ENCODE results near the gene OR14J1. TPM values are rescaled to one million over a fixed set of nuclear protein-coding genes. Genes with fewer than 3 reads are reported as not detected.
"Not testable (repeated sequence)": the region's sequence is repeated elsewhere in the genome, so short reads cannot be mapped to it uniquely, and the experiment has no call there.

Gene OR14J1
- total and polyA plus RNA-seq, 2 experiments from 2014 or later, result not detected

DNA sequence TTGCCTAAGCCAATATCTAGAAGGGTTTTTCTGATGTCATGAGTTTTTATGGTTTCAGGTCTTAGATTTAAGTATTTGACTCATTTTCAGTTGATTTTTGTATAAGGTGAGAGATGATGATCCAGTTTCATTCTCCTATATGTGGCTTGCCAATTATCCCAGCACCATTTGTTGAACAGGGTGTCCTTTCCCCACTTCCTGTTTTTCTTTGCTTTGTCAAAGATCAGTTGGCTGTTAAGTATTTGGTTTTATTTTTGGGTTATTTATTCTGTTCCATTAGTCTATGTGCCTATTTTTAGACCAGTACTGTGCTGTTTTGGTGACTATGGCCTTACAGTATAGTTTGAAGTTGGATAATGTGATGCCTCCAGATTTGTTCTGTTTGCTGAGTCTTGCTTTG lies 21.8 kb downstream of the OR14J1 start:
- not testable (repeated sequence) for H3K9me2 ChIP-seq (ENCODE audit: insufficient read depth); H3K36me3 Mint-ChIP-seq (ENCODE audit: low read depth); H3K4me3 Mint-ChIP-seq; H3K4me1 ChIP-seq (ENCODE audit: insufficient read depth); H3K79me2 ChIP-seq (replicated peaks; ENCODE audit: insufficient read depth); H4K20me1 ChIP-seq (replicated peaks; ENCODE audit: insufficient read depth); DNase-seq (ENCODE audit: low spot score); H3K27ac Mint-ChIP-seq; ATAC-seq; H3K27me3 ChIP-seq (ENCODE audit: insufficient read depth); H3K9me3 Mint-ChIP-seq; H3K27ac ChIP-seq (ENCODE audit: low read depth); H3K4me3 ChIP-seq; H3K27me3 Mint-ChIP-seq (ENCODE audit: insufficient read depth, low read depth, poor library complexity); H3K4me1 Mint-ChIP-seq; H3F3A ChIP-seq (replicated peaks; ENCODE audit: low read depth); H3K36me3 ChIP-seq (ENCODE audit: insufficient read depth); H3K4me2 ChIP-seq
- H2AFZ ChIP-seq, result 0 out of 2 replicates have a peak overlapping the region, but pooled peaks have one; percentile 36

DNA sequence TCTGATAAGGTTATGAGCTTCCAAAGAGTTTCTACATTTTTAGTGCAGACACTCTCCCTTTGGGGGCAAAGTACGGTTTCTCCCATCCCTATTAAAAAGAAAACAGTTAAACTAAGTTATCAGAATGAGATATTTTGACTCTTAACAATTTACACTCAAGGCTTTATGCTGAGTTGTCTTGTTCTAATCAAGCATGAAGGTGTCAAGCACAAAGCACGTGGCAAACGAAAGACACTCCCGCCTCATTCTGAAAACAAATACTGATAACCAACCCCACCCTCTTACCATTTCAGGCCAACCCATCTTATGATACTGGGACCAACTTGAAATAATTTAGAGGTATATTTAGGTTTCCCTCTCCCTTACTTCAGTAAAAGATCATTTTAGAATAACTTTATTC lies 24.3 kb downstream of the OR14J1 start:
- Mint-ChIP-seq H3K9me3 (no peaks in the 10 kb centered on the region), H3K36me3 (ENCODE audit: low read depth) (no peaks in the 10 kb centered on the region), H3K4me1 (no peaks in the 10 kb centered on the region), H3K27ac (no peak overlapping the region), H3K4me3 (no peak overlapping the region), H3K27me3 (ENCODE audit: insufficient read depth, low read depth, poor library complexity) (no peaks in the 10 kb centered on the region)
- no peaks in the 10 kb centered on the region for H3F3A ChIP-seq (replicated peaks; ENCODE audit: low read depth)
- H3K9me2 ChIP-seq (ENCODE audit: insufficient read depth), result no peaks in the 10 kb centered on the region; the same call in 1 of the 2 replicates
- no peak for DNase-seq (ENCODE audit: low spot score)
- no peaks in the 10 kb centered on the region for H4K20me1 ChIP-seq (replicated peaks; ENCODE audit: insufficient read depth)
- H2AFZ ChIP-seq, result no peak overlapping the region
- H3K4me1 ChIP-seq (ENCODE audit: insufficient read depth), result no peaks in the 10 kb centered on the region
- H3K27ac ChIP-seq (ENCODE audit: low read depth), result no peak overlapping the region
- no peaks in the 10 kb centered on the region for H3K79me2 ChIP-seq (replicated peaks; ENCODE audit: insufficient read depth)
- no peaks in the 10 kb centered on the region for H3K27me3 ChIP-seq (ENCODE audit: insufficient read depth)
- H3K36me3 ChIP-seq (ENCODE audit: insufficient read depth), result no peaks in the 10 kb centered on the region
- H3K4me2 ChIP-seq, result no peak overlapping the region
- ATAC-seq, result no peak
- no peak overlapping the region for H3K4me3 ChIP-seq
- TF ChIP-seq ZNF331 (CRISPR knock-in tag; IDR thresholded peaks at IDR 0.05; ENCODE audit: low read depth), result no peak
- TF ChIP-seq, protein P1, sequence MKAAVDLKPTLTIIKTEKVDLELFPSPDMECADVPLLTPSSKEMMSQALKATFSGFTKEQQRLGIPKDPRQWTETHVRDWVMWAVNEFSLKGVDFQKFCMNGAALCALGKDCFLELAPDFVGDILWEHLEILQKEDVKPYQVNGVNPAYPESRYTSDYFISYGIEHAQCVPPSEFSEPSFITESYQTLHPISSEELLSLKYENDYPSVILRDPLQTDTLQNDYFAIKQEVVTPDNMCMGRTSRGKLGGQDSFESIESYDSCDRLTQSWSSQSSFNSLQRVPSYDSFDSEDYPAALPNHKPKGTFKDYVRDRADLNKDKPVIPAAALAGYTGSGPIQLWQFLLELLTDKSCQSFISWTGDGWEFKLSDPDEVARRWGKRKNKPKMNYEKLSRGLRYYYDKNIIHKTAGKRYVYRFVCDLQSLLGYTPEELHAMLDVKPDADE (IDR thresholded peaks at IDR 0.05), result no peak
- TF ChIP-seq STAT1 (IDR thresholded peaks at IDR 0.05; ENCODE audit: unreplicated experiment), result no peak
- TF ChIP-seq JUNB (IDR thresholded peaks at IDR 0.05; ENCODE audit: unreplicated experiment), result no peak
- TF ChIP-seq, protein P2, sequence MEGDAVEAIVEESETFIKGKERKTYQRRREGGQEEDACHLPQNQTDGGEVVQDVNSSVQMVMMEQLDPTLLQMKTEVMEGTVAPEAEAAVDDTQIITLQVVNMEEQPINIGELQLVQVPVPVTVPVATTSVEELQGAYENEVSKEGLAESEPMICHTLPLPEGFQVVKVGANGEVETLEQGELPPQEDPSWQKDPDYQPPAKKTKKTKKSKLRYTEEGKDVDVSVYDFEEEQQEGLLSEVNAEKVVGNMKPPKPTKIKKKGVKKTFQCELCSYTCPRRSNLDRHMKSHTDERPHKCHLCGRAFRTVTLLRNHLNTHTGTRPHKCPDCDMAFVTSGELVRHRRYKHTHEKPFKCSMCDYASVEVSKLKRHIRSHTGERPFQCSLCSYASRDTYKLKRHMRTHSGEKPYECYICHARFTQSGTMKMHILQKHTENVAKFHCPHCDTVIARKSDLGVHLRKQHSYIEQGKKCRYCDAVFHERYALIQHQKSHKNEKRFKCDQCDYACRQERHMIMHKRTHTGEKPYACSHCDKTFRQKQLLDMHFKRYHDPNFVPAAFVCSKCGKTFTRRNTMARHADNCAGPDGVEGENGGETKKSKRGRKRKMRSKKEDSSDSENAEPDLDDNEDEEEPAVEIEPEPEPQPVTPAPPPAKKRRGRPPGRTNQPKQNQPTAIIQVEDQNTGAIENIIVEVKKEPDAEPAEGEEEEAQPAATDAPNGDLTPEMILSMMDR (conservative IDR thresholded peaks at IDR 0.05; ENCODE audit: low read depth in 2 of 2), result no peak
- TF ChIP-seq CREB1 (CRISPR knock-in tag; IDR thresholded peaks at IDR 0.05; ENCODE audit: low read depth), result no peak
- no peak for TF ChIP-seq ZNF462 (CRISPR knock-in tag; IDR thresholded peaks at IDR 0.05)
- TF ChIP-seq EZH2 (IDR thresholded peaks at IDR 0.05; ENCODE audit: low read depth, unreplicated experiment), result no peak
- TF ChIP-seq POLR2AphosphoS5 (IDR thresholded peaks at IDR 0.05; ENCODE audit: low read depth), result no peak
- no peak for TF ChIP-seq ZNF114 (CRISPR knock-in tag; IDR thresholded peaks at IDR 0.05)
- TF ChIP-seq NANOG (IDR thresholded peaks at IDR 0.05; ENCODE audit: borderline replicate concordance), result no peak
